NCI-H82 treated with DMSO at 0.1 percent for 48 hours (cell line): ENCODE results near the gene ABHD17C.

Experiments
- DNase-seq: peaks from one replicate; lab custom pipeline; 2025; ENCODE audit not compliant: unreplicated experiment; lab: John Stamatoyannopoulos, UW

Gene ABHD17C

DNA sequence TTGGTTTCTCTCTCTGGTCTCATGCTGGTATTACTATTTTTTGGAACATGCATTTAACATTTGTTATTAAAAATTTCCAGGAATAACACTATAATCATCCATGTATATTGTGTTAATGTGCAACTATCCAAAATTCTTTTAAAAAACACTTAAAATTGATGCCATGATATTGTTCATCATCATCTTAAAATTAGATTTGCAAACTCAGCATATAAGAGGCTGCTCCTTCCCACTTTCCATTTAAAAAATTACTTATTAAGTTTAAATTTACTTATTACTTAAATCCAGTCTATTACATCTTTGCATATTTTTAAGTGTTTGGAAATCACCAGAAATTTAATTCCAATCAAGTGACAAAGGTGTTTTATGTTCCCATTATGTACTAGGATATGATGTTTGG, 5.8 kb upstream of the ABHD17C start:
- no peak for DNase-seq

DNA sequence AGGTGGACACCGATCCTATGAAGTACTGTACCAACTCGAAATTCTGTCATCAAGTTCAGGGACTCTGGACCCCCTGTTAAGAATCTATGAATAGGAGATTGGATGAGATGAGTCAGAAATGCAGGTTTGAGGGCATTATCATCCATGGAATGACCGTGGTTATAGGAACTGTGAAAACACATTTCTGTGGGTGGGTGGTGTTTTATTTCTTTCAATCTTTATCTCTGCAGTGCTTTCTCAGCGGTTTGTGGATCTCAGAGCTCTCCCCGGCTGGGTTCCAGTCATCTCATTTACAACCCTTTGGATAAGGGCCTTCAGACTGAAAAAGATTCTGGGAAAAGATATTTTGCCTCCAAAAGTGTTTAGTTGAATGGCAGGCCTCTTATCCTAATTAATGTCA, 5.4 kb upstream of the ABHD17C start:
- no peak for DNase-seq

DNA sequence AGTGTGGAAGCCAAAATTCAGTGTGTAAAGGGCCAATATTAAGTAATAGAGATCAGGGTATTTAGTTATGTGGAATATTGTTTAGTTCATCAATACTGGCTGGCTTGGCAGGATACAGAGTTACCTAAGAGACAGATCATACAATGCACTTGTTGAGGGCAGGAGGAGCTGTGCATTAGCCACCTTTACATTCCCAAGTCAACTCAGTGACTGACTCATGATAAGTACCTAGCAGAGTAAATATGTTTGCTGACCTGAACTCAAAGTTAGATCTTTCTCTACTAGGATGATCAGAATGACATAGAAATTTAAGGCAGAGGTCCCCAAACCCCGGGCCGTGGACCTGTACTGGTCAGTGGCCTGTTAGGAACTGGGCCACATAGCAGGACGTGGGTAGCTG, 3.5 kb upstream of the ABHD17C start:
- no peak for DNase-seq

- no peak for DNase-seq
Measured at GRCh38 chr15:80693682-80694610, 1.2 kb upstream of the ABHD17C start.

DNA sequence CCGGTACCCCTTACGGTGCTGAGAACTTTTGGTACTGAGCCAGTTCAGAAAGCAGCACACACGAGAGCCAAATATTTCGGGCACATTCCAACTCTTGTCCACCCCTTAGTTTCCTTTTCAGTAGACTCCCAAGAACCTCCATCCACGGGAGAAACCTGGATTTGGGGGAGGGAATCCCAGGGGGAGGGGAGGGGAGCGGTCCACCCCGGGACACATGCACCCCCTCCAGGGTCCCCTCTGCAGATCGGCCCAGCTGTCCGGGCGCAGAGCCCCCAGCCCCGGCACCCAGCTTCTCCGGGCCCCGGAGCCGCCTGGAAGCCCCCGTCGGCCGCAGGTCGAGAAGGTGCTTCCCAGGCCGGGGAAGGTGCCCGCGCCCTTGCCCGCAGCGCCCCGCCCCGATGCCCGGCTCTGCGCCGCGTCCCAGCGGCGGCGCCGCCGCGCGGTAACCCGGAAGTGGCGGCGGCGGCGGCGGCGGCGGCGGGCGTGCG, 455 bp upstream of the ABHD17C start:
- DNase-seq, result no peak

GRCh38 chr15:80695911-80696661, 976 bp downstream of the ABHD17C start:
- DNase-seq, result no peak

- DNase-seq, result no peak
Measured at GRCh38 chr15:80697075-80697685, 2.1 kb downstream of the ABHD17C start.

DNA sequence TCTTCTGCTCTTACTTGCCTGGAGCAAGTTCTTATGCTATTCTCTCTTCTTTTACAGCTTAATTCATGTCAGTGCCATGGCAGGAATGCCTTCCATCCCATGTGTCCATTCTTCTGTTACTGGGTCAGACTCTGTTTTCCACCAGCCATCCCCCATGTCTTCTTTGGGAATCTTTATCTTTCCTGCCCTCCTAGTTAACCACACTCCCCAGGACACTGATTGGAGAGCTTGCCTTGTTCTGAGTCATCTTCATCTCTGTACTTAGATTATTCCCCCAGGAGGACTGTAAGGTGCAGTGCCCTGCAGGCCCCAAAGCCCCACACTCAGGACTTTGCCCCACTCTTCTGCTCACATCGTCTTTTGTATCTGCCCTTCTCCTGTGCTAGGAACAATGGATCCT, 3.6 kb downstream of the ABHD17C start:
- no peak for DNase-seq

GRCh38 chr15:80699981-80700380, 4.9 kb downstream of the ABHD17C start:
- no peak for DNase-seq

DNA sequence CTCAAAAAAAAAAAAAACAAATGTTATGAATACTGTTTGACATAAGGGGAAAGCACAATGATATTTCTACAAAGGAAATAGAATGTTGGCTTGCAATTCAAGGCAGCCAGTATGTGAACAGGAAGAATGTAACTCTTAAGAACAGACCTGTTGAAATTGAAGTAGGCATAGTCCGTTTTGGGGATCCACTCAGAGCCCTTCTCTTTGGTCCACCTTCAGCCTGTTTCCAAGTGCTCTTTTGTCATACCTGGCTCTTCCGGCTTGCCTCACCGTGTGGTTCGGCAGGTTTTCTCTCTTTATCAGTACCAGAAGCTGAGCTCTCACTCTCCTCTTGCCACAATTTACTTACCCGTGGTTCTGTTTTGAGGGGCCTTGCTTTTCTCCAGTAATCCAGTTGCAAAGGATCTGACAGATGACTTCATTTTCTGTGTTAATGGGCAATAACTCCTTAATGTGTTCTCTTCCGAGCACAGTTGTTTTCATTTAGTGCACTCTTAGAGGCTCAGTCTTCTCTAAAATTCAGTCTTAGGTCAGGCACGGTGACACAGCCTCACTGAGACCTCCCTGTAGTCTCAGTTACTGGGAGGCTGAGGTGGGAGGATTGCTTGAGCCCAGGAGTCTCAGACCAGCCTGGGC, 6.7 kb downstream of the ABHD17C start:
- DNase-seq, result no peak

GRCh38 chr15:80703081-80703480, 8.0 kb downstream of the ABHD17C start:
- DNase-seq, result no peak

- no peak for DNase-seq
Measured at GRCh38 chr15:80703965-80704364, 8.9 kb downstream of the ABHD17C start.

- no peak for DNase-seq
Measured at GRCh38 chr15:80706161-80706560, 11.1 kb downstream of the ABHD17C start.

GRCh38 chr15:80709542-80709941, 14.4 kb downstream of the ABHD17C start:
- DNase-seq, result no peak

DNA sequence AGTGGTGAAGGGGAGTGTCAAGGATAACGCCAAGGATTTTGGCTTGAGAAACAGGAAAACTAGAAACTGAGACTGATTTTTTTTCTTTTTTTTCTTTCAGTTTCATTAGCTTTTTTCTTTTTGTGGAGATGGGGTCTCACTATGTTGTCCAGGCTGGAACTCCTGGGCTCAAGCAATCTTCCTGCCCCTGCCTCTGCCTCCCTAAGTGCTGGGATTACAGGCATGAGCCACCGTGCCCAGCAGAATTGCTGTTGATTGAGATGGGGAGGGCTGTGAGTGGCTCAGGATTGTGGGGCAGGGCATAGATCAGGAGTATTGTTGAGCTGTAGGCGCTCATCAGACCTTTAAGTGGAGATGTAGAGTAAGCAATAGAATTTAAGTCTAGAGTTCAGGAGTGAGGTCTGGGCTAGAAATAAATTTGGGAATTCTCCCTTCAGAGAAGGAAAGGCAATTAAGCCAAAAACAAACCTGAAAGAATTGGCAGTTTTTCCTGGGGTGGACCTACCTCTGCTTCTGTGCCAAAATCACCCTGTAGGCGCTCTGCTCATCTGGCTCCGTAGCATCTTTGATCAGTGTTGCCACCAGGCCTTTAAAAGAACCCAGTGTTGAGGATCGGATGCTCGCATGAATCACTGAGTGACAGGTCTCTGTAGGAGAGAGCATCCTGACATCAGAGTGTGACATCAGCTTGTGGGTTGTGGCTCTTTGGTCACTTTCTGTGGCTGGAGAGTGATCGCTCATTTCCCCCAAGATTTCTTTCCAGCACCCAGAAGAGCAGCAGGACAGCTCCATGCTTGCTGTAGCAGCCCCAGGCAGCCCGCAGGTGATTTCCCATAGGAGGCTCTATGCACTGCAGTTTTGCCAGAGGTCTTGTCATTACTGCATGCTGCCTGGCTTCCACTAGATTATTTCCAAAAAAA, 15.8 kb downstream of the ABHD17C start:
- no peak for DNase-seq

GRCh38 chr15:80711886-80712285, 16.8 kb downstream of the ABHD17C start:
- DNase-seq, result no peak

DNA sequence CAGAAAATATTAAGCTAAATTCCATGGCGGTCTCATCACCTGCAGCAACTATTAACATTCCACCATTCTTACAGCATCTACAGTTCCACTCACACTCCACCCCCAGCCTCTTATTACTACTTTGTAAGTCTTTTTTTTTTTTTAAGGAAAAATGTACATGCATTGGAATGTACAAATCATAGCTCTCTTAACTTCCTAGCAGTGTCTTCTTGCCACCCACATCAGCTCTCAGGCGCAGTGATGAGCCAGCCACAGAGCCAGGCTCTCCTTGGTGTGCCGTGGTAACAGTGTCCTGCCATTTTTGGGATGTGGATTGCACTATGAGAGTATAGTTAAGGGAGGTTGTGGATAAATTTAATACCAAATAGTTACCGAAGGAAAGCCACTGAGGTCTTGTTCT, 17.8 kb downstream of the ABHD17C start:
- DNase-seq, result no peak

DNA sequence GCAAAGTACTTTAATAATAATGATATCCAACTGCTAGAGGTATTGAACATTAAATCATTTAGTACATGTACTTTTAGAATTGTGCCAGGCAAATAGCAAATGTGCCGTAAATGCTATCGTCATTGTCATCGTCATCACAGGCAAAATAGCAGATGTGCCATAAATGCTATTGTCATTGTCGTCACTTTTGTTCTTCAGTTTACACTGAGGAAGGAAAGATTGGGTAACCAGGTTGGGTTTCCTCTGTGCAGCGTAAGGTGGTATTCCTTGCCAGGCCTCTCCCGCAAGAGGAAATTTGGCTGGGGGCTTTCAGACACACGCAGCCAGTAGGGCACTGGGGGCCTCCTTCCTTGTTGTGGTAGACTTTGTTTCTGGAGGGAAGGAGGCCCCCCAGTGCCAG, 26.4 kb downstream of the ABHD17C start:
- DNase-seq, result no peak

GRCh38 chr15:80722811-80723210, 27.7 kb downstream of the ABHD17C start:
- DNase-seq, result no peak

DNA sequence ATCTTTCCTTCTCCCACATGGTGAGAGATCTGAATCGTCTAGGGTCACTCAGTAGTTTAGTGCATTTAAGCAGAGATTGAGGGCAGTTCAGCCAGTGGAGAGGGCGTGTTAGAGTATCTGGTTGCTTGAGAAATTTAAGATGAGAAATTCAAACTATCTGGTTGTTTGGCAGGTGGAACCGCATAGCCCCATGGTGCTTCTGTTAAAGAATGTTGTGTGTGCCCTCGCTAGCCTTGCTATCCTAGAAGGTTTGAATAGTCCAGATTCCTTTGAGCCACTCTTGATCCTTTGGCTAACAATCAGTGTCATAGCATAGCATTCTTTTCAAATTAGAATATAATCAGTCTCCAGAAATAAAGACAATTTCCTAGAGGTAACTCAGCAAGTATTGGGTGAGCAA, 32.1 kb downstream of the ABHD17C start:
- no peak for DNase-seq
